ENCODE results near the gene HOPX. TPM values are rescaled to one million over a fixed set of nuclear protein-coding genes. Genes with fewer than 3 reads are reported as not detected.

Gene HOPX
- total and polyA plus RNA-seq, 4 donors, result 144 to 792 (median 590) TPM

DNA sequence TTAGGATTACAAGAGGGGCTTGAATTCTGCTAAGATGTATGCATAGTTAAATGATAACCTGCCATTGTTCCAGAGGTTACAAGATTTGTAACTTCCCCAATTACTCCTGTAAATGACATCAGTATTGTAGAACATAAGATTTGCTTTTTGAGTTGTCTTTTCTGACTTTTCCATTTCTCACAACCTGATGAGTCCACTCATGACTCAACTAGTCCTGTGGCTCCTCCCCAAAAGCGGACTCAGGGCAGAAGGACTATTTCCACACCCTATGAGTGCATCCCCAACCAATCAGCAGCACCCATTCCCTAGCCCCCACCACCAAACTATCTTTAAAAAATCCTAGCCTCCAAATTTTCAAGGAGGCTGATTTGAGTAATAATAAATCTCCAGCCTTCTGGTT is 54.7 kb downstream of the HOPX start:
- H3K9ac ChIP-seq (ENCODE audit: insufficient read depth in 1 of 2, low read length in 2 of 2), result no peak overlapping the region
- ATAC-seq (ENCODE audit: insufficient read depth, low FRiP score), result no peak
- no peaks in the 10 kb centered on the region for H3K36me3 ChIP-seq (ENCODE audit: control insufficient read depth in 4 of 4, insufficient read depth in 4 of 4, low read length in 4 of 4)
- H3K27me3 ChIP-seq (ENCODE audit: control insufficient read depth in 3 of 3, insufficient read depth in 3 of 3, low read length in 2 of 3), result no peaks in the 10 kb centered on the region
- peaks cover 0 to 4% (median 0%) of the 10 kb centered on the region in 5 donors for H3K4me1 ChIP-seq (ENCODE audit: control insufficient read depth in 5 of 5, insufficient read depth in 5 of 5, low read length in 5 of 5)
- 88 to 91% methylated on average over 1 of the region's 1 CpG for WGBS, 2 donors
- no peak overlapping the region for H3K4me3 ChIP-seq
- peaks cover 0 to 9% (median 4%) of the 10 kb centered on the region in 4 donors for H3K9me3 ChIP-seq (ENCODE audit: control insufficient read depth in 4 of 4, insufficient read depth in 3 of 4, low read length in 3 of 4)
- DNase-seq, result no peak
- no peak overlapping the region for H3K27ac ChIP-seq (ENCODE audit: low read depth in 1 of 2, low read length in 1 of 2)
- TF ChIP-seq, protein P1, sequence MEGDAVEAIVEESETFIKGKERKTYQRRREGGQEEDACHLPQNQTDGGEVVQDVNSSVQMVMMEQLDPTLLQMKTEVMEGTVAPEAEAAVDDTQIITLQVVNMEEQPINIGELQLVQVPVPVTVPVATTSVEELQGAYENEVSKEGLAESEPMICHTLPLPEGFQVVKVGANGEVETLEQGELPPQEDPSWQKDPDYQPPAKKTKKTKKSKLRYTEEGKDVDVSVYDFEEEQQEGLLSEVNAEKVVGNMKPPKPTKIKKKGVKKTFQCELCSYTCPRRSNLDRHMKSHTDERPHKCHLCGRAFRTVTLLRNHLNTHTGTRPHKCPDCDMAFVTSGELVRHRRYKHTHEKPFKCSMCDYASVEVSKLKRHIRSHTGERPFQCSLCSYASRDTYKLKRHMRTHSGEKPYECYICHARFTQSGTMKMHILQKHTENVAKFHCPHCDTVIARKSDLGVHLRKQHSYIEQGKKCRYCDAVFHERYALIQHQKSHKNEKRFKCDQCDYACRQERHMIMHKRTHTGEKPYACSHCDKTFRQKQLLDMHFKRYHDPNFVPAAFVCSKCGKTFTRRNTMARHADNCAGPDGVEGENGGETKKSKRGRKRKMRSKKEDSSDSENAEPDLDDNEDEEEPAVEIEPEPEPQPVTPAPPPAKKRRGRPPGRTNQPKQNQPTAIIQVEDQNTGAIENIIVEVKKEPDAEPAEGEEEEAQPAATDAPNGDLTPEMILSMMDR (IDR thresholded peaks at IDR 0.05; ENCODE audit: control extremely low read depth, extremely low read depth), result no peak

DNA sequence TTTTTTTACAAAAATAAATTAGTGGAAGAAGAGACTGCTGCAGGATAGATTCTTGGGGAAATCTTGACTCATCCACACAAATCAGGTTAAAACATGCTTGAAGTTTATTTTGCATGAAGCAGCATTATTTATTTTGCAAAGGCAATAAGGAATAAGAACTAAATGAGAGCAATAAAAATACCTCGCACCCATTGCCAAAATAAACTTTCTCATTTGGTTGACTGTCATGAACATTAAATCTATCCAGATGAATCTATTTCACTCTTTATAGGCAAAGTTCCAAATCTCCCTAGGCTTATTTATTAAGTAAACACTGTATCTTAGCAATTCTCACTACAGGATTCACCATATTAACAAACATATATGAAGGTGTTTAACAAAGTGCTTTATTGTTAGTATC is 58.9 kb downstream of the HOPX start:
- Histone ChIP-seq H3K27ac (ENCODE audit: low read depth in 1 of 2, low read length in 1 of 2) (no peak overlapping the region), H3K27me3 (ENCODE audit: control insufficient read depth in 3 of 3, insufficient read depth in 3 of 3, low read length in 2 of 3) (no peaks in the 10 kb centered on the region), H3K9me3 (ENCODE audit: control insufficient read depth in 4 of 4, insufficient read depth in 3 of 4, low read length in 3 of 4) (peaks cover 0 to 9% (median 4%) of the 10 kb centered on the region in 4 donors), H3K9ac (ENCODE audit: insufficient read depth in 1 of 2, low read length in 2 of 2) (no peak overlapping the region), H3K36me3 (ENCODE audit: control insufficient read depth in 4 of 4, insufficient read depth in 4 of 4, low read length in 4 of 4) (no peaks in the 10 kb centered on the region), H3K4me3 (no peak overlapping the region), H3K4me1 (ENCODE audit: control insufficient read depth in 5 of 5, insufficient read depth in 5 of 5, low read length in 5 of 5) (peaks cover 0 to 4% (median 0%) of the 10 kb centered on the region in 5 donors)
- no peak for DNase-seq
- TF ChIP-seq, protein P1 (IDR thresholded peaks at IDR 0.05; ENCODE audit: control extremely low read depth, extremely low read depth), result no peak
- ATAC-seq (ENCODE audit: insufficient read depth, low FRiP score), result no peak
- 75 to 90% methylated on average over 1 of the region's 1 CpG for WGBS, 2 donors

DNA sequence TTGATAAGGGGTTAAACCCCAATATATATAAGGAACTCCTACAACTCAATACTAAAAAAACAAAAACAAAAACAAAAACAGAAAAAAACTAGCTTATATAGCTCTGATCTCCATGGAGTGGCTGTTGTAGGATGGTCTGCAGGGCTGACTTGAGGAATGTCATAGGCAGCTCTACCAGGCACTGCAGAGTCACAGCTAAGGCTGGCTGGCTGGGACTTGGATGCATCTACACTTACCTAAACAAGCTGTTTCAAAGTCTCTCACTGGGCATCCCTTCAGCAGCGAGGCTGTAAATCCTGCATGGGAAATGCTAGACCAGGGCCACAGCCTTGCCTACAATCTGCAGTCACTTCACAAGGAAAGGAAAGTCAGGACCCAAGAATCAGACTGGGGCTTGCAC is 61.3 kb downstream of the HOPX start:
- TF ChIP-seq, protein P1 (IDR thresholded peaks at IDR 0.05; ENCODE audit: control extremely low read depth, extremely low read depth), result no peak
- DNase-seq, result no peak
- no peak overlapping the region for H3K27ac ChIP-seq (ENCODE audit: low read depth in 1 of 2, low read length in 1 of 2)
- peaks cover 0 to 4% (median 0%) of the 10 kb centered on the region in 5 donors for H3K4me1 ChIP-seq (ENCODE audit: control insufficient read depth in 5 of 5, insufficient read depth in 5 of 5, low read length in 5 of 5)
- no peak overlapping the region for H3K4me3 ChIP-seq
- H3K9ac ChIP-seq (ENCODE audit: insufficient read depth in 1 of 2, low read length in 2 of 2), result no peak overlapping the region
- H3K9me3 ChIP-seq (ENCODE audit: control insufficient read depth in 4 of 4, insufficient read depth in 3 of 4, low read length in 3 of 4), result peaks cover 0 to 6% (median 0%) of the 10 kb centered on the region in 4 donors
- H3K27me3 ChIP-seq (ENCODE audit: control insufficient read depth in 3 of 3, insufficient read depth in 3 of 3, low read length in 2 of 3), result no peaks in the 10 kb centered on the region
- 87 to 88% methylated on average over 1 of the region's 1 CpG for WGBS, 2 donors
- ATAC-seq (ENCODE audit: insufficient read depth, low FRiP score), result no peak
- H3K36me3 ChIP-seq (ENCODE audit: control insufficient read depth in 4 of 4, insufficient read depth in 4 of 4, low read length in 4 of 4), result no peaks in the 10 kb centered on the region

DNA sequence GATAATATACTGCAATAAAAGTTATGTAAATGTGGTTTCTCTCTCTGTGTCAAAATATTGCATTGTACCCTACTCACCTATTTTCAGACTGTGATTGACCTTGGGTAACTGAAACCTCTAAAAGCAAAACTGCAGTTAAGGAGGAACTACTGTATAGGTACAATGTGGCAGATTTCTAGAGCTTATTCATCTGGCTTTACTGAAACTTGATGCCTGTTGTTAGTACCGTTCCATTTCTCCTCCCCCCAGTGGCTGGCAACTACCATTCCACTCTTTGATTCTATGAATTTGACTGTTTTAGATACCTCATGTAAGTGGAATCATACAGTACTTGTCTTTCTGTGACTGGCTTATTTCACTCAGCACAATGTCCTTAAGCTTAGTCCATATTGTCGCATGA is 61.9 kb downstream of the HOPX start:
- TF ChIP-seq, protein P1 (IDR thresholded peaks at IDR 0.05; ENCODE audit: control extremely low read depth, extremely low read depth), result no peak
- Histone ChIP-seq H3K27ac (ENCODE audit: low read depth in 1 of 2, low read length in 1 of 2) (no peak overlapping the region), H3K9ac (ENCODE audit: insufficient read depth in 1 of 2, low read length in 2 of 2) (no peak overlapping the region), H3K9me3 (ENCODE audit: control insufficient read depth in 4 of 4, insufficient read depth in 3 of 4, low read length in 3 of 4) (peaks cover 0 to 2% (median 0%) of the 10 kb centered on the region in 4 donors), H3K27me3 (ENCODE audit: control insufficient read depth in 3 of 3, insufficient read depth in 3 of 3, low read length in 2 of 3) (no peaks in the 10 kb centered on the region), H3K4me3 (no peak overlapping the region), H3K4me1 (ENCODE audit: control insufficient read depth in 5 of 5, insufficient read depth in 5 of 5, low read length in 5 of 5) (peaks cover 0 to 4% (median 0%) of the 10 kb centered on the region in 5 donors), H3K36me3 (ENCODE audit: control insufficient read depth in 4 of 4, insufficient read depth in 4 of 4, low read length in 4 of 4) (no peaks in the 10 kb centered on the region)
- WGBS, 2 donors, result 45 to 48% methylated on average over 2 of the region's 2 CpGs
- DNase-seq, result peak; percentile 8 to 21 (median 18)
- ATAC-seq (ENCODE audit: insufficient read depth, low FRiP score), result no peak
